Smooth muscle cell of the brain vasculature (primary cell): ENCODE data around the gene SIGLEC9.

Source experiments
- DNase-seq: peaks from one replicate; pipeline ENCODE4 v3.0.0-alpha.2; 2012; ENCODE audit warnings: low read depth, low spot score

Gene SIGLEC9

DNA sequence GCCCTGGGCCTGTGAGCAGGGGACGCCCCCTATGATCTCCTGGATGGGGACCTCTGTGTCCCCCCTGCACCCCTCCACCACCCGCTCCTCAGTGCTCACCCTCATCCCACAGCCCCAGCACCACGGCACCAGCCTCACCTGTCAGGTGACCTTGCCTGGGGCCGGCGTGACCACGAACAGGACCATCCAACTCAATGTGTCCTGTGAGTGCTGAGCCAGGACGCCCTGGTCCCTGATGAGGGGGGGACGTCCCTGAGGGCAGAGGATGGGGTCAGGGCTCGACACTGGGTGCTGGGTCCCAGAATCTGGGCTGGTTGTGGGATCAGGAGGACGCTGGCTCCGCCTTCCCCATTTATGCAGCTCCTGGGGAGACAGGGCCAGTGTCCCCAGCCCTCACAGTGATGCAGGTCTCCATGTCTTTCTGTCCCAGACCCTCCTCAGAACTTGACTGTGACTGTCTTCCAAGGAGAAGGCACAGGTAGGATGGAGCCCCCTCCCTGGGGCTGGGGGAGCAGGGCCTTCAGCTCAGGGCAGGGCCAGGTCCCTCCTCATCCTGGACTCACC, 19.9 kb downstream of the SIGLEC9 start:
- DNase-seq = no peak

DNA sequence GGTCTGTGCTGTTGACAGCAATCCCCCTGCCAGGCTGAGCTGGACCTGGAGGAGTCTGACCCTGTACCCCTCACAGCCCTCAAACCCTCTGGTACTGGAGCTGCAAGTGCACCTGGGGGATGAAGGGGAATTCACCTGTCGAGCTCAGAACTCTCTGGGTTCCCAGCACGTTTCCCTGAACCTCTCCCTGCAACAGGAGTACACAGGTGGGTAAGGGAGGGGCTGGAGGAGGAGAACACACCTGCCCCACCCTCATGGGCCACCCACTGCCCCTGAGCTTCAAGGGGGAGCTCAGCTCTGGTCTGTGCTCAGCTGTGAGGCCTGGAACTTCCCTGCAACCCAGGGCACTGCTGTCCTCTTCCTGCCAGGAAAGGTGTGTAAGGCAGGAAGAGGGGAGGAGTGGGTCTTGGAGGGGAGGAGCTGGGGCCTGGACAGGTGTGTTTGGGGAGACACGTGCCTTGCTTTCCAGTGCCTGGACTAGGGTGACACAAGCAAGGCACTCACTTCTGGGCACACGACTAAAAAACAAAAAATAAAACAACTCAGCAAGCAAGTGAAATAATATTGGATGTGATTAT, 21.3 kb downstream of the SIGLEC9 start:
- DNase-seq = no peak

DNA sequence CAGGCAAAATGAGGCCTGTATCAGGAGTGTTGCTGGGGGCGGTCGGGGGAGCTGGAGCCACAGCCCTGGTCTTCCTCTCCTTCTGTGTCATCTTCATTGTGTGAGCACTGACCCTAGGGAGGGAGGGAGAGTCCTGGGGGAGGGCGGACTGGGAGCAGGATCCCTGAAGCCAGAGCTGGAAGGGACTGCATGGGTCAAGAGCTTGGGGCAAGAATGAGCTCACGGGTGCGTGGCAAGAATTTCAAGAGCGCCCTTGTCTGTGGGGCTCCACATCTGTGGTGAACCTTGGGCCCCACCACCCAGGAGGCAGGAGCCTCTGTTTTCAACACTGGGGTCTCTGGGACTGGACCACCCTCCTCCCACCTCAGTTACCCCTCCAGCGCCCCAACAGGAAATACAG, 22.0 kb downstream of the SIGLEC9 start:
- DNase-seq = no peak

DNA sequence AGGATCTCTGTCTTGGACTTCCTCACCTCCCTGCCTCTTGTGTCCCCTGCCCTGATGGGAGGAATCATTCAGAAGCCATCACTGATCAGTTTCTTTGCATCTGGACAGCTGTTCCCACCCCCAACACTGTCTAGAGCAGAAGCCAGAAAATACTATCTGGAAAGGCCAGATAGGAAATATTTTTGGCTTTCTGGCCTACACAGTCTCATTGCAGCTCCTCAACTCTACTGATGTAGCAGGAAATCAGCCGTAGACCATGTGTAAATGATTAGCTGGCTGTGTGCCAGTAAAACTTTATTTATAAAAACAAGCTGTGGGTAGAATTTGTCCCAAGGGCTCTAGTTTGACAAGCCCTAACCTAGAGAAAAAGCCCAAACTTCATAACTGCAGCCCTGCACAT, 23.0 kb downstream of the SIGLEC9 start:
- DNase-seq = no peak

DNA sequence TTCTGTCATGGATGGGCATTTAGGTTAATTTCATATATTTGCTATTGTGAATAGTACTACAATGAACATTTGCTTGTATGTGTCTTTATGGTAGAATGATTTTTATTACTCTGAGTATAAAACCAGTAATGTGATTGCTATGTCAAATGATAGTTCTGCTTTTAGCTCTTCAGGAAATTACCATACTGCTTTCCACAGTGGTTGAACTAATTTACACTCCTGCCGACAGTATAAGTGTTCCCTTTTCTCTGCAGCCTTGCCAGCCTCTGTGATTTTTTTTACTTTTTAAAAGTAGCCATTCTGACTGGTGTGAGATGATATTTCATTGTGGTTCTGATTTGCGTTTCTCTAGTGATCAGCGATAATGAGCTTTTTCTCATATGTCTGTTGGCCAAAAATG, 23.9 kb downstream of the SIGLEC9 start:
- DNase-seq = no peak

DNA sequence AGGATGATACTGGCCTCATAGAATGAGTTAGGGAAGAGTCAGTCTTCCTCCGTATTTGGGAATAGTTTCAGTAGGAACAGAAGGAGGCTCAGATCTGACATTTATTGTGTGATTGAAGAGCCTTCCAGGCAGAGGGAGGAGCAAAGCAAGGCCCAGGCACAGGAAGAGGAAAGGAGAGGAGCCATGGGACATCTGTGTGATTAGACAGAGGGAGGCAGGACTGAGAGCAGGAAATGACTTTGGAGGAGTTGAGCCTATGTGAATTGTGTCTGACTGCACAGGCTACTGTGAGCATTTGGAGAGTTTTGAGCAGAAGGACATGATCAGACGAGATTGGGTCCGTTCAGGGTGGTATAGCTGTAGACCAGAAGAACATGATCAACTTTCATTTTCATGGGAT, 25.9 kb downstream of the SIGLEC9 start:
- DNase-seq = no peak

DNA sequence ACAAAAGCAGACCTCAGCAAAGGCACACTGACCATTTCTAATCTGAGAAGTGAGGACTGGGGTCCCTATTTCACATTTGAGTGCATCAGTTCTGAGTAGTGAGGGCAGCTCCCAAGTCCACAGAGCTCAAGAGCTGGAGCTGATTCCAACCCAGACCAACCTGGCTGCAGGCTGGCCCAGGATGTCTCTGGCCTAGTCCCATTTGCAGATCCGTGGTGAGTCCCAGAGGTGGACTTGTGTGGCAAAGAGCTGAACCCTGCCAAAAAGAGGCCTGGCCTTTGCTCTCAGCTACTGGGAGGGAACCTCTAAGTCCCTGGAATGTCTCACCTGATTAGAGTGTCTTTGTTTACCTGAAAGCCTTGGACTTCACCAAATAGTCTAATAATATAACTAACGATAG, 32.0 kb downstream of the SIGLEC9 start:
- DNase-seq = no peak

DNA sequence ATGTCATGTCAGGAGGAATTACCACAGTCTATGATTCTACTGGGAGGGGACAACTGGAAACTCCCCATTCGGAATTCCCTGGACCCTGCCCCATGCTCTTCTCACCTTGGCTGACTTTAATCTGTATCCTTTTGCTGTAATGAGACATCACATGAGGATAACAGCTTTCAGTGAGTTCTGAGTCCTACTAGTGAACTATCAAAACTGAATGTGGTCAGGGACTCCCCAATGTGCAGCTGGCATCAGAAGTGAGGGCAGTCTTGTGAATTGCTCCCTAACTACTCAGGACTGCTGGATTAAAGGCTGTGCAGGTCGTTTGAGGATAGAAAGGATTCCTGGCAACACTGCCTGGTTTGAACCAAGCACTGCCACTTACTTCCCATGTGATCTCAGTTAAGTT, 32.6 kb downstream of the SIGLEC9 start:
- no peak for DNase-seq

DNA sequence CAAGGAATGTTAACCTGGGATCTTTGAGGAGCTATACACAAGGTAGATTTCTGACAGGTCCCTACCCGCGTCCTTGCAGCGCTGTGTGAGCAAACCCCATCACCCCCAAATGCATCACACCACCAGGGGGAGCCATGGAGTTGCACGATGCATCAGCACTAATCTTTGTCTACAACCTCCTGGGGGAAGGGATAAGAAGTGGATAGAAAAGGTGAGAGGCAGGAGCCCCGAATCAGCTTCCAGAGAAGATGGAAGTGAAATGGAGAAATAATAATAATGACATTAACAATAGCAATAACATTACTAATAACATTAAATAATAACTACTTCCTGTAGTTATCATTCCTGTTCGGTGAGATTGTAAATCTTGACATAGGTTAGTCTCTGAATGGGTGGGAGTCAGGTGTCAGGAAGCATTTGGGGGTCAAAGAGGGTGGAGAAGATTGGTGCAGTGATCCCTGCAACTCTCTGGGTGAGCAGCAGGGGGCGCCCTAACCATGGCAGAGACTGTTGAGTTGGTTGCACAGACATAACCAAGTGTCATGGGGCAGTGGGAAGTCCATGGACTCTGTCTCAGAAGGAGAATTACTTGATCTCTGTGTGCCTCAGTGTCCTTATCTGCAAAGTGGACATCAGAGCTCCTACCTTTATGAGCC, 33.9 kb downstream of the SIGLEC9 start:
- DNase-seq = no peak

DNA sequence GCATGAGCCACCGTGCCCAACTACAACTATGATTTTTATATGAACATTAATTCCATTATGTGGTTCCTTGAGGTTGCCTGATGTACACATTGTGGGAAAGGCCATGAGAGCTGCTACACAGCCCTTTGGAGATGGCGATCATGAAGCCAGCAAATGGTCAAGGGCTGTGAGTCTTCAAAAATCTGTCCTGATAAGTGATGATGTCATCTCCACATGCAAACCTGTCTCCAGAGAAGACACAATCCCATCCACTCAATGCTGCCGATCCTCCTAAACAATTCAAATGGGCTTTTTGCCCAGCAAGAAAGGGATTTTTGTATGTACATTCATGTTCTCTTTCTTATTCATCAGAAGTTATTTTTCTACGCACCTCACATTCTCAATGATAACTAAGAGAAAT, 35.0 kb downstream of the SIGLEC9 start:
- no peak for DNase-seq

DNA sequence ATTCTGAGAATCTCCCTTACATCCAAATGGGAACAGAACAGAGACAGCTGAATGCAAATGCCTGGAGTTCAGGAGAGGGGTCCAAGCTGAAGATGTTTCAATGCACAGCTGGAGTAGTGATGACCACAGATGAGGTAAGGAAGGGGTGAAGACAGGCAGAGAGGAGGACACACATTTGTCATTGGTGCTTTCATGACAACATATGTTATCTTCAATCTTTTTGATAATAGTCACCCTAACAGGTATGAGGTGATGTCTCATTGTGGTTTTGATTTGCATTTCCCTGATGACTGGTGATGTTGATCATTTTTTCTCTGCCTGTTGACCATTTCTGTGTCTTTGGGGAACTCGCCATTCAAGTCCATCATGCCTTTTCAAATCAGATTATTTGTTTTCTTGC, 36.6 kb downstream of the SIGLEC9 start:
- no peak for DNase-seq

DNA sequence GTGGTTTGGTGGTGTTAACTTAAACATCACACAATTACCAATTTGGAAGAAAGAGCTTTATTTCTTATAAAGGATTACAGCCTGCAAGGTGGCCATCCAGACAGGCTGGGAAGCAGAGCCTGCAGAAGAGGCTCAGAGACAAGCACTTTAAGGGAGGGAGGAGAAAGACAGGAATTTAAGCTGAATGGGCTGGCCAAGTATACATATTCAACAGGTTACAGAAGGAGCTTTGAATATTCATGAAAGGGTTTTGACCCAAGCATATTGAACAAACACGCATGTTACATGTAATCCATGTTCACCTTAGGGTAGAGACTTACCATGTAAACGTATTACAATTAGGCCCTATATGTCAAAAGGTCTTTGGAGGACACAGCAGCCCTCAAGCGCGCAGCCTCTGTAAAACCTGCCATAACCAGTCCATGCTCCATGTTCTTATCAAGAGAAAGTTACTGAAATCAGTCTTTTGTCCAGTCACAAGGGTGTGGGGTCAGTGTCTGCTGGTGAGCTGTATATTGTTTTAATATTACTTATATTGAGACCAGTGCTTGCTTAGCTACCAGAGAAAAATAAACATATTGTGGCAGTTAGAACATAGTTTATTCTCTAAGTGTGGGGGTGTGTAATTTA, 37.3 kb downstream of the SIGLEC9 start:
- no peak for DNase-seq

DNA sequence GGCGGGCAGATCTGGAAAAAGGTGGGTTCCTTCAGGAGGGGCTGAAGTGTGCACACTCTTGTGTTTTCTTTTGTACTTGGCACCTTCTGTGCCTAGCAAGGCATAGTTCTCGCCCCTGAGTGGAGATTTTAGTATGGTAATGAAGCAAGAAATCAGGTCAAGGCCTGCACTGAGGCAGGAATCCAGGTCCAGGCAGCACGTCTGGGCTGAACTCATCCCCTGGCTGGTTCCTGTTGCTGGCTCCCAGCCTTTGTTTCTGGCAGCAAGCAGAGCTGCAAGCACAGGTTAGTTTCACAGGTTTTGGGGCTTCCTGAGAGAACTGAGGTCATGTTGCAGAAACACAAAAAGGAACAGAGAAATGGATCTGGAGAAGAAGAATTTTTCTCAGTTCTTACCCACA, 38.6 kb downstream of the SIGLEC9 start:
- no peak for DNase-seq

DNA sequence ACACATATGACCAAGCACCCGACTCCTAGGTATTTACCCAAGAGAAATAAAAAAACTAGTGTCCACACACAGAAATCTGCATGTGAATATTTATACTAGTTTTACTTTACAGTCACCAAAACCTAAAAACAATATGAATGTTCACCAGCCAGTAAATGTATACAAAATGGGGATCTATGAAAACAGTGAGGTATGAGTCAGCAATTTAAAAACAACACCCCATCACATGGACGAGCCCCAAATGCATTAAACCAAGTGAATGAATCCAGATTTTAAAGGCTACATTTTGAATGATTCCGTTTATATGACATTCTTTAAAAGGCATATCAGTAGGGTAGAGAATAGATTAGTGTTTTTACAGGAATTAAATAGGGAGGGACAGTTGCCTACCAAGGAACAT, 39.5 kb downstream of the SIGLEC9 start:
- no peak for DNase-seq

DNA sequence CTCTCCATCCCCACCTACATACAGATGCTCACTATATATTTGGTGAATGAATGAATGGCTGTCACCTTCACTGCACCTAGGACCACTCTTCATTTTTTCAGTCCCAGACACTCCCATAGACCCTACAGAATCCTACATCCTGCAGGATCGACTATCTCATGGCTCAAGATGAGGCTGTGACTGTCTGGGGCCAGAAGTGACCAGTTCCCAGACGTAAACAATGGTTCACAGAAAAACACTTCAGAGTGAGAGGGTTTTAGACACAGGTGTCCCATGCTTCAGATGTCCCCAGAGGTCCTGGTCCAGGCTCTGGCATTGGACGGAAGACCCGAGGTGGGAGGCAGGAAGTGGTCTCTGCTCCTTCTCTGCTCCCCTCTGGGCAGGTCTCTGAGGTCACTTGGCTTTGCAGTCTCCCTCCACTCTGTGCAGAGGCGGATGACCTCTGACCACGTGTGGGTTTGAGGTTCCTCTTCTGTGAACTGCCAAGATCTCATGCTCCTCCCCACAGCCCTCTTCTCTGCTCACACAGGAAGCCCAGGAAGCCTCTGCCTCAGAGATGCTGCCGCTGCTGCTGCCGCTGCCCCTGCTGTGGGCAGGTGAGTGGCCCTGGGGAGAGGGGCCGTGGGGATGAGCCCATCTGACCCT, 42.3 kb downstream of the SIGLEC9 start:
- no peak for DNase-seq

DNA sequence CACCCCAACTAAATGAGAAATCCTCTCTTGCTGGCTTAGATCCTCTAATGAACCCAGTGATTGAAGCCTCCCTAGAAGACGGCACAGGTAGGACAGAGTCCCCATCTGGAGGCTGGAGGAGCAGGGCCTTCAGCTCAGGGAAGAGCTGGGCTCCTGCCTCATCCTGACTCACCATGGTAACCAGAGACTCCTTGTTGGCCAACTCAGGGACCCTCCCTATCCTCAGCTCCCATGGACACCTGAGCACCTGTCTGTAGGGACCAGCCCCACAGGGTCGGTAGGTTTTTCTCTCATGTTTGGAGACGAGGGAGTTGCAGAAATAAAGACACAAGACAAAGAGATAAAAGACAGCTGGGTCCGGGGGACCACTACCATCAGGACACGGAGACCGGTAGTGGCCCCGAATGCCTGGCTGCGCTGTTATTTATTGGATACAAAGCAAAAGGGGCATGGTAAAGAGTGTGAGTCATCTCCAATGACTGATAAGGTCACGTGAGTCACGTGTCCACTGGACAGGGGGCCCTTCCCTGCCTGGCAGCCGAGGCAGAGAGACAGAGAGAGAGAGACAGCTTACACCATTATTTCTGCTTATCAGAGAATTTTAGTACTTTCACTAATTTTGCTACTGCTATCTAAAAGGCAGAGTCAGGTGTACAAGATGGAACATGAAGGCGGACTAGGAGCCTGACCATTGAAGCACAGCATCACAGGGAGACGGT, 44.0 kb downstream of the SIGLEC9 start:
- no peak for DNase-seq

DNA sequence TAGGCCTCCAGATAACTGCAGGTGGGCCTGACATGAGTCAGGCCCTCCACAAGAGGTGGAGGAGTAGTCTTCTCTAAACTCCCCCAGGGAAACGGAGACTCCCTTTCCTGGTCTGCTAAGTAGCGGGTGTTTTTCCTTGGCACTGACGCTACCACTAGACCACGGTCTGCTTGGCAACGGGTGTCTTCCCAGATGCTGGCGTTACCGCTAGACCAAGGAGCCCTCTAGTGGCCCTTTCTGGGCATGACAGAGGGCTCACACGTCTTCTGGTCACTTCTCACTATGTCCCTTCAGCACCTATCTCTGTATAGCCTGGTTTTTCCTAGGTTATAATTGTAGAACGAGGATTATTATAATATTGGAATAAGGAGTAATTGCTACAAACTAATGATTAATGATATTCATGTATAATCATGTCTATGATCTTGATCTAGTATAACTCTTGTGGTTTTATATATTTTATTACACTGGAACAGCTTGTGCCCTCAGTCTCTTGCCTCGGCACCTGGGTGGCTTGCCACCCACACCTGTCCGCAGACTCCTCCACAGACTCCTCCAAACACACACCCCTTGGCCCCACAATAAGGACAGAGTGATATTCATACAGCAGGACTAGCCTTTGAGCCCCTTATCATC, 44.7 kb downstream of the SIGLEC9 start:
- DNase-seq = peak; percentile 20

DNA sequence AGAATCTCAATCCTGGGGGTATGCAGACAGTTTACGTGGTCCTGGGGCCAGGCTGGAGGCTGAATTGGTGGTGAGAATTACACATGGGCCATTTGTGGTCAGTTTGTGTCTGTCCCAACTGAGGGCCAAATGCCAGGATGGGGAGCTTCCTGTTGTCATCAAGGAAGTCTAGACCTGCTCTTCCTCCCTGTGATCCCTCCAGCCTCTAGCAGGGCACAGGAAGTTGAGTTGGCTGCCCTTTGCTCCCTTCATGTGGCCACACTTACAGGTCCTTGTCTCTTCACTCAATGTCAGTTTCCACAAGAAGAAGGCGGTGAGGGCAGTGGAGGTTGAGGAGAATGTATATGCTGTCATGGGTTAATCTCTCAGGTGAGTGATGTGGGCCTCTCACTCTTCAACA, 47.5 kb downstream of the SIGLEC9 start:
- no peak for DNase-seq

DNA sequence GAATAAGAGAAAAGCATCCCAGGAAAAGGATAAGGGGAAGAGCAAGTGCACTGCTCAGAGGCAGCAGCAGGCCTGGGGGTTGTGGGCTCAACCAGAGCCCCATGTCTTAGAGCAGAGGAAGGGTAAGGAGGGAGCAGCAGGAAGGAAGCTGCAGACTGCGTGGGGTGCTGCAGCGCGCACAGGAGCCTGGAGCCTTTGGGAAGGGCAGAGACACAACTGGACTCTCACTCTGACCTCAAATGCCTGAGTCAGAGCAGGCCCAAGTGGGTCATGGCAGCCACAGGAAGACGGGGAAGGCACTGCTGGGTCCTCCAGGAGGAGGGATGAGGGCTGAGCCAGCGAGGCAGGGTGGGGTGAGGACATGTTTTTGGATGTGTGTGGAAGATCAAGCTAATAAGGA, 49.0 kb downstream of the SIGLEC9 start:
- DNase-seq = no peak

DNA sequence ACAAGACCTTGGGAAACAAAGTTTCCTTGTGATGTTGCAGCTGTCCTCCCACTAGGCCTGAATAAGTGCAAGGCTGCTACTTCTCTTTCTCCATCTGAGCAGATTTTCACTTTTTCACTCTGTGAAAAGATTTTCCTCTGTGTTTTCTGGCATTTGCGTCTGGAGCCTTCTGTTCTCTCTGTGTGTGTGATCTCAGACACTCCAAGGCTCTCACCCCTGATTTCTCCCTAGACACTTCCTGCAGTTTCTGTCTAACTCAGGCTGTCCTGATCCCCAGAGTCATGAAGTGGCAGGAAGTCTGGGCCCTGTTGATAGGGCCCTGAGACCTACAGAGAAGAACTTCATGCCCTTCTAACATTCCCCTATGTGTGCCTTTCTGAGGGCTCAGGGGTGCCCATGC, 54.5 kb downstream of the SIGLEC9 start:
- no peak for DNase-seq
